Measurements from ENCODE around the gene TEKT1. TPM values are rescaled to one million over a fixed set of nuclear protein-coding genes. Genes with fewer than 3 reads are reported as not detected.
"Not testable (repeated sequence)": the region's sequence is repeated elsewhere in the genome, so short reads cannot be mapped to it uniquely, and the experiment has no call there.

The TEKT1 gene
- total and polyA plus RNA-seq, 9 donors: 0.07 to 0.43 (median 0.18) TPM; not detected in 5

DNA sequence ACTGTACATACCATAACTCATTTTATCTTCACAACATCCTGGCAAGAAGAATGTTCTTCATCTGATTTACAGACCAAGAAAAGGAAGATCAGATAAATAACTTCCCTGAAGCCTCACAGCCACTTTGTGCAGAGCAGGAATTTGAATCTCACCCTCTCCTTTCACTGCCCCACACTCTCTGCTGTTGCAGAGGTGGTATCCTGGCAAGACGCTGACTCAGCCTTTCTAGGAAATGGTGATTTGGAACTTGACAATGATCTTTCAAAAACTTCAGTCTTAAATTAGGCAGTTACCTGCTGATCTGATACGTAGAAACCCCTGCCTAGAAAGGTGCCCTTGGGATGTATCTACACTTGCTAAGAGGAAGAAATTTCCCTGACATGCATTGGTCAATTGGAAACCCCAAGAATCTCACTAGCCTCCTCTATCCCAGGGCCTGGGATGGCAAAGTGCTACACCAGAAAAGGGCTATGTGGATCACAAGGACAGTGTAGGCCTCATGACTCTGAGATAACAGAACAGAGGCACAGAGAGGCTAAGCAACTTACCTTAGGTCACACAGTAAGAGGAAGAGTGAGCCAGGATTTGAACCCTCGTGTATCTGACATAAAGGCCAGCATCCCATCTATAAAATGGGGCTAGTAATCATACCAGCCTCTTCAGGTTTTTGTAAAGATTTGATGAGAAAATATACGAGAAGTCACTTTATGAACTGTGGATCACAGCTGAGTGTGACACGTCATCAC lies 37.6 kb downstream of the TEKT1 start:
- DNase-seq: no peak
- H3K27ac ChIP-seq (ENCODE audit: low read length): no peak overlapping the region
- no peaks in the 10 kb centered on the region for H3K9me3 ChIP-seq (replicated peaks; ENCODE audit: control insufficient read depth, low read depth, low read length)
- WGBS (ENCODE audit: insufficient coverage): no CpG with 5 or more reads among the region's 5 CpGs
- H3K4me3 ChIP-seq (ENCODE audit: low read length): no peak overlapping the region
- H3K27me3 ChIP-seq (ENCODE audit: control insufficient read depth, insufficient read depth, low read length): peaks cover 4% of the 10 kb centered on the region
- no peaks in the 10 kb centered on the region for H3K36me3 ChIP-seq (ENCODE audit: control insufficient read depth, insufficient read depth, low read length)
- H3K4me1 ChIP-seq (ENCODE audit: control insufficient read depth, insufficient read depth, low read length): no peaks in the 10 kb centered on the region

DNA sequence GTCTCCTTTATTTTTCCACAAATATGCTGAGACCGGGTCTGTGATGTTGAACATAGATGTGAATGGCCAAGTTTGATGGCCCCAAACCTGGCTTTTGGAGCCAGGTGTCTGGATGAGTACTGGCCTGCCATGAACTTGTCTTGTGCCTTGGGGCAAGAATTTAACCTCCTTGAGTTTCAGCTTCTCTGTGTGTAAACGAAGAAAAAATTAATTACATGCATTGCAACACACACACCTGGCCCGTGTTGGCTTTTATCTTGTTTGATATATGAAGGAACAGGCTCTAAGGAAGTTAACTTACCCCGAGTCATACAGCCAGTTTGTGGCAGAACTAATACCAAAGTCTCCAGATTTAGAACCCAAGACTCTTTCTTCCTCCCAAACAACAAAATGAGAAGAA lies 42.4 kb downstream of the TEKT1 start:
- peaks cover 4% of the 10 kb centered on the region for H3K27me3 ChIP-seq (ENCODE audit: control insufficient read depth, insufficient read depth, low read length)
- no CpG with 5 or more reads among the region's 4 CpGs for WGBS (ENCODE audit: insufficient coverage)

DNA sequence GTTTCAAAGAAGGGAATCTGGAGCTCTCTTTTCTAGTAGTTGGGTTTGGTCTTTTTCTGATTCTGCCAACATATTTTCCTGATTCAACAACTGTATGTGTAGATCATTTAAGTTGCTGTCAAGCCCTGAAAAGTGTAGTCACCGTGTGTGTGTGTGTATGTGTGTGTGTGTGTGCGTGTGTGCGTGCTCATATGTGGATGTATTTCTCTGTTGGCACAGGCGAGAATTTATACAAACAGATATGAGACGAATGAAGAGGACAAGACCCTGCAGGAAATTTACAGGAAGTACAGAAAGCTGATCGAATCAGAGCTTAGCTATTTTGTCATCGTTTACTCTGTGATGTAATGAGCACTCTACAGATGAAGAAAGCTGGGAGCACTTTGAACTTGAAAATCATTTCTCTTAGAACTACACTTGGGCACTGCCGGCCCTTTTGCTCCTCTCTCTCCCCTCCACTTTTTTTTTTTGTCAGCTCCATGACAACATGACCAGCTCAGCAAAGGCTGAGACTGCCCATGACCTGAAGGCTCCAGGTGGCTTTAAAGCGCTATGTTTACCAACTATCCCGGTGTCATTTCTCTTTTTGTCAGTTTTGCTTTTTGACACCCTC lies 44.3 kb downstream of the TEKT1 start:
- WGBS (ENCODE audit: insufficient coverage): 66% methylated on average over 7 of the region's 10 CpGs
- H3K36me3 ChIP-seq (ENCODE audit: control insufficient read depth, insufficient read depth, low read length): no peaks in the 10 kb centered on the region
- peaks cover 4% of the 10 kb centered on the region for H3K27me3 ChIP-seq (ENCODE audit: control insufficient read depth, insufficient read depth, low read length)
- H3K27ac ChIP-seq (ENCODE audit: low read length): no peak overlapping the region
- no peak for DNase-seq
- no peaks in the 10 kb centered on the region for H3K4me1 ChIP-seq (ENCODE audit: control insufficient read depth, insufficient read depth, low read length)
- no peak overlapping the region for H3K4me3 ChIP-seq (ENCODE audit: low read length)
- H3K9me3 ChIP-seq (replicated peaks; ENCODE audit: control insufficient read depth, low read depth, low read length): no peaks in the 10 kb centered on the region

More for the DNA sequence above, 42.4 kb downstream of the TEKT1 start:
- Histone ChIP-seq H3K4me3 (ENCODE audit: low read length) (no peak overlapping the region), H3K27ac (ENCODE audit: low read length) (no peak overlapping the region), H3K4me1 (ENCODE audit: control insufficient read depth, insufficient read depth, low read length) (no peaks in the 10 kb centered on the region), H3K9me3 (replicated peaks; ENCODE audit: control insufficient read depth, low read depth, low read length) (no peaks in the 10 kb centered on the region), H3K36me3 (ENCODE audit: control insufficient read depth, insufficient read depth, low read length) (no peaks in the 10 kb centered on the region)
- no peak for DNase-seq

DNA sequence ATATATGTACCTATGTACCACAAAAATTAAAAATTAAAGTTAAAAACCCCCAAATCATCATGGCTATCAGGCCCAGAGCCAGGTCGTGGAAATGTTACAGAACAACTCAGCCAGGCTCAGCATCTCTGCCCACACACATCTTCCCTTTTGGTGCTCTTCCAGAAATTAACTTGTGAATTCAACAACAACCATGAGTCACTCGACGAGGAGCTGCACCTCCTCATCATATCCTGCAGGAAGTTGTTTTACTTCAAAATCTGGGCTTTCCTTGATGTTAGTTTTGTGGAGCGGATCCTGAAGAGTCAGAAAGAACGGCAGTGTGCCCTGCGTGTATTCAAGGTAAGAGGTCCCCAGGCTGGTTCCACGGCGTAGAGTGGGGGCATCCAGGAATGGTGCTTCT lies 44.9 kb downstream of the TEKT1 start:
- no peak overlapping the region for H3K27ac ChIP-seq (ENCODE audit: low read length)
- H3K36me3 ChIP-seq (ENCODE audit: control insufficient read depth, insufficient read depth, low read length): no peaks in the 10 kb centered on the region
- H3K9me3 ChIP-seq (replicated peaks; ENCODE audit: control insufficient read depth, low read depth, low read length): no peaks in the 10 kb centered on the region
- 84% methylated on average over 5 of the region's 8 CpGs for WGBS (ENCODE audit: insufficient coverage)
- no peaks in the 10 kb centered on the region for H3K4me1 ChIP-seq (ENCODE audit: control insufficient read depth, insufficient read depth, low read length)
- DNase-seq: no peak
- H3K27me3 ChIP-seq (ENCODE audit: control insufficient read depth, insufficient read depth, low read length): peaks cover 4% of the 10 kb centered on the region
- H3K4me3 ChIP-seq (ENCODE audit: low read length): no peak overlapping the region

DNA sequence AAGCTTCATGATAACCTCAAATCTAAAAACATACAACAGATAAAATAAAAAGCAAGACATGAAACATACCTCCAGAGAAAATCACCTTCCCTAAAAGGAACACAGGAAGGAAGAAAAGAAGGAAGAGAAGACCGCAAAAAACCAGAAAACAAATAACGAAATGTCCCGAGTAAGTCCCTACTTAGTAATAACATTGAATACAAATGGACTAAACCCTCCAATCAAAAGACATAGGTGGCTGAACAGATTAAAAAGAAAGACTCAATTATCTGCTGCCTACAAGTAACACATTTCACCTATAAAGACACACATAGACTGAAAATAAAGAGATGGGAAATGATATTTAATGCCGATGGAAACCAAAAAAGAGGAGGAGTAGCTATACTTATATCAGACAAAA lies 49.3 kb downstream of the TEKT1 start:
- H3K4me3 ChIP-seq (ENCODE audit: low read length): no peak overlapping the region
- H3K27ac ChIP-seq (ENCODE audit: low read length): no peak overlapping the region
- H3K36me3 ChIP-seq (ENCODE audit: control insufficient read depth, insufficient read depth, low read length): no peaks in the 10 kb centered on the region
- H3K4me1 ChIP-seq (ENCODE audit: control insufficient read depth, insufficient read depth, low read length): no peaks in the 10 kb centered on the region
- WGBS (ENCODE audit: insufficient coverage): no CpG with 5 or more reads among the region's 4 CpGs
- DNase-seq: no peak
- H3K9me3 ChIP-seq (replicated peaks; ENCODE audit: control insufficient read depth, low read depth, low read length): peaks cover 23% of the 10 kb centered on the region
- peaks cover 14% of the 10 kb centered on the region for H3K27me3 ChIP-seq (ENCODE audit: control insufficient read depth, insufficient read depth, low read length)

DNA sequence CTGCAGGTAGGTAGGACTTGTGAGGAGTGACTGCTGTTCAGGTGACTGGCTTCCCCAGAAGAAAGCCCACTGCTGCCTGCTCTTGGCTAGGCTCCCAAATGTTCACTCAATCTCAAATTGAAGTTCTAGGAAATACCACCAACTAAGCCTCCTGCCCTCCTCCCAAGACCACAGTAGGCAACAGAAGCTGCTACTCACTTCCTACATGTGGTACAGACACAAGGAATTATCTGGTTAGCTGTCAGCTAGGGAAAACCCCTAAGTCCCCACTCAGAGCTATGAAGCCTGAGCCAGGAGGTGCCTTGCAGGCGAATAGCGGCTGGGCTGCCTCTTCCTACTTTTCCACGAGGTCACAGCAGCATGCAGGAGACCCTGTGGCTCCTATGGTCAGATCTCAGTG lies 50.6 kb downstream of the TEKT1 start:
- DNase-seq: no peak
- Histone ChIP-seq H3K4me1 (ENCODE audit: control insufficient read depth, insufficient read depth, low read length) (no peaks in the 10 kb centered on the region), H3K27me3 (ENCODE audit: control insufficient read depth, insufficient read depth, low read length) (peaks cover 22% of the 10 kb centered on the region), H3K27ac (ENCODE audit: low read length) (no peak overlapping the region), H3K4me3 (ENCODE audit: low read length) (no peak overlapping the region), H3K9me3 (replicated peaks; ENCODE audit: control insufficient read depth, low read depth, low read length) (peaks cover 28% of the 10 kb centered on the region), H3K36me3 (ENCODE audit: control insufficient read depth, insufficient read depth, low read length) (no peaks in the 10 kb centered on the region)
- WGBS (ENCODE audit: insufficient coverage): no CpG with 5 or more reads among the region's 3 CpGs

DNA sequence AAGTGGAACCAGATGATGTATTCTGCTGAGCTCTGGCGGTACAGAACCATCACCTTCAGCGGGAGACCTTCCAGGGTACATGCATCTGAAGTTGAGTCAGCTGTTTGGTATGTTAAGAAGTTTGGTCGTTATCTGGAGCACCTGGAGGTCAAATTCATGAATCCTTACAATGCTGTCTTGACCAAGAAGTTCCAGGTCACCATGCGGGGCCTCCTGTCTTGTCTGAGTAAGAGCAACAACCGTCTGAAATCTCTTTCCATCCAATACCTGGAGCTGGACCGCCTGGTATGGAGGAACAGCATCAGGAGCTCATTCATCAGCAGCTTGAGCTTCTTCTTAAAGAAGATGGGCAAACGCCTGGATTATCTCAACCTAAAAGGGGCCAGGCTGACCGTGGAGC lies 51.5 kb downstream of the TEKT1 start:
- Histone ChIP-seq H3K36me3 (ENCODE audit: control insufficient read depth, insufficient read depth, low read length) (no peaks in the 10 kb centered on the region), H3K4me1 (ENCODE audit: control insufficient read depth, insufficient read depth, low read length) (no peaks in the 10 kb centered on the region), H3K9me3 (replicated peaks; ENCODE audit: control insufficient read depth, low read depth, low read length) (peaks cover 32% of the 10 kb centered on the region), H3K4me3 (ENCODE audit: low read length) (no peak overlapping the region), H3K27me3 (ENCODE audit: control insufficient read depth, insufficient read depth, low read length) (peaks cover 30% of the 10 kb centered on the region), H3K27ac (ENCODE audit: low read length) (no peak overlapping the region)
- WGBS (ENCODE audit: insufficient coverage): 87% methylated on average over 4 of the region's 8 CpGs
- no peak for DNase-seq

DNA sequence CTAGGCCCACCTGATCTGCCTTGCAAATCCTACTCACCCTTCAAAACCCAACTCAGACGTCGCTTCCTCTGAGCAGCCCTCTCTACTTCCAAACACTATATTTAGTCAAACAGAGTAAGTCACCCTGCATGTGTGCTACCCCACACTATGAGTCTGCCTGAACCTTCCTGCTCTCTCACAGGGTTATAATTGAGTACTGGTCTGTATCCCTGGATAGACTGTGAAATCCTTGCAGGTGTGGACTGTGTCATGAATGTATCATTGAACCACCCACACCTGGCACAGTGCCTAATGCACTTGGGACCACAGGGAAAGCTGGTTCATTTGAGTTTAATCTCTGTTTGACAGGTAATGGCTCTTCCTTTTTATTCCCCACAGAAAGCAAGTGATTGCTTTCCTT lies 52.1 kb downstream of the TEKT1 start:
- WGBS (ENCODE audit: insufficient coverage): 100% methylated on average over 2 of the region's 2 CpGs
- H3K9me3 ChIP-seq (replicated peaks; ENCODE audit: control insufficient read depth, low read depth, low read length): peaks cover 35% of the 10 kb centered on the region
- no peak overlapping the region for H3K27ac ChIP-seq (ENCODE audit: low read length)
- DNase-seq: no peak
- peaks cover 33% of the 10 kb centered on the region for H3K27me3 ChIP-seq (ENCODE audit: control insufficient read depth, insufficient read depth, low read length)
- no peaks in the 10 kb centered on the region for H3K36me3 ChIP-seq (ENCODE audit: control insufficient read depth, insufficient read depth, low read length)
- no peaks in the 10 kb centered on the region for H3K4me1 ChIP-seq (ENCODE audit: control insufficient read depth, insufficient read depth, low read length)
- H3K4me3 ChIP-seq (ENCODE audit: low read length): no peak overlapping the region

DNA sequence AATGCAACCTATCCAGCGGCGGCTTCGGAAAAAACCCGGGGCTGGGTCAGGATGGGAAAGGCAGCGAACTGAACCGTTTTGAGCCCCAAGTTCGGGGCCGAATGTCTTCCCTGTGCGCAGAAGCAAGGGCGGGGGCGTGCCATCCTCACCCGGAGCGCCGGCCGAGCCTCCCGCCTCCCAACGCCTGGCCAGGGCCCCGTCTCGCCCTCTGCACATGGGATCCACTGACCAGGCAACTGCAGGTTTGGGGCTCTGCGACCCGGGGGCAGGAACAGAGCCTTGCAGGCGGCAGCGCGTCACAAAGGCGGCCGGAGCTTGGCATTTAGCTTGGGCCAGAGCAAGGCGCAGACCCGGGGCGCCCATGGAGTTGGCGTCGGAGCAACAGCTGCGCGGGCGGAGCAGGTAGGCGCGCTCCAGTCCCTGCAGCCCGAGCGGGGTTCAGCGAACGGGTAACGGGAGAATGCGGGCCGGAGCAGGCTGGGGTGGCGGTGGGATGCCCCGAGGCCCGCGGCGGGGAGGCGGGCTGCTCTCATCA lies 55.6 kb downstream of the TEKT1 start, which contains the start of gene FBXO39:
FBXO39 (plus strand) TSS at position 345 of the 535 bp plus-strand sequence. CDS start 3,654 bp downstream, outside the sequence.
- no peak within 1 kb of the TSS for H3K27ac ChIP-seq (ENCODE audit: low read length)
- WGBS (ENCODE audit: insufficient coverage): 1% methylated on average over 49 of the region's 49 CpGs
- peaks cover 30% of the 10 kb centered on the region for H3K27me3 ChIP-seq (ENCODE audit: control insufficient read depth, insufficient read depth, low read length)
- H3K9me3 ChIP-seq (replicated peaks; ENCODE audit: control insufficient read depth, low read depth, low read length): peaks cover 40% of the 10 kb centered on the region
- peaks cover 20% of the 10 kb centered on the region for H3K36me3 ChIP-seq (ENCODE audit: control insufficient read depth, insufficient read depth, low read length)
- no peak within 1 kb of the TSS for H3K4me3 ChIP-seq (ENCODE audit: low read length)
- no peak for DNase-seq
- H3K4me1 ChIP-seq (ENCODE audit: control insufficient read depth, insufficient read depth, low read length): no peaks in the 10 kb centered on the region

DNA sequence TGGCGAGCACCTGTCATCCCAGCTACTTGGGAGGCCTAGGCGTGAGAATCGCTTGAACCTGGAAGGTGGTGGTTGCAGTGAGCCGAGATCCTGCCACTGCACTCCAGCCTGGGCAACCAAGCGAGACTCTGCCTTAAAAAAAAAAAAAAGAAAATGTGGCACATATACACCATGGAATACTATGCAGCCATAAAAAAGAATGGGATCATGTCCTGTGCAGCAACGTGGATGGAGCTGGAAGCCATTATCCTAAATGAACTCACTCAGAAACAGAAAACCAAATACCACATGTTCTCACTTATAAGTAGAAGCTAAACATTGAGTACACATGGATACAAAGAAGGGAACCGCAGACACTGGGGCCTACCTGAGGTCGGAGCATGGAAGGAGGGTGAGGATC lies 56.6 kb downstream of the TEKT1 start:
- WGBS (ENCODE audit: insufficient coverage): 95% methylated on average over 3 of the region's 8 CpGs
- DNase-seq; H3K4me3 ChIP-seq (ENCODE audit: low read length); H3K27ac ChIP-seq (ENCODE audit: low read length); H3K4me1 ChIP-seq (ENCODE audit: control insufficient read depth, insufficient read depth, low read length): not testable (repeated sequence)
- peaks cover 28% of the 10 kb centered on the region for H3K36me3 ChIP-seq (ENCODE audit: control insufficient read depth, insufficient read depth, low read length)
- H3K27me3 ChIP-seq (ENCODE audit: control insufficient read depth, insufficient read depth, low read length): peaks cover 26% of the 10 kb centered on the region
- H3K9me3 ChIP-seq (replicated peaks; ENCODE audit: control insufficient read depth, low read depth, low read length): peaks cover 39% of the 10 kb centered on the region

Data from muscle of leg (tissue), 11 donors.